ENCODE results near the gene CCDC112.

DNA sequence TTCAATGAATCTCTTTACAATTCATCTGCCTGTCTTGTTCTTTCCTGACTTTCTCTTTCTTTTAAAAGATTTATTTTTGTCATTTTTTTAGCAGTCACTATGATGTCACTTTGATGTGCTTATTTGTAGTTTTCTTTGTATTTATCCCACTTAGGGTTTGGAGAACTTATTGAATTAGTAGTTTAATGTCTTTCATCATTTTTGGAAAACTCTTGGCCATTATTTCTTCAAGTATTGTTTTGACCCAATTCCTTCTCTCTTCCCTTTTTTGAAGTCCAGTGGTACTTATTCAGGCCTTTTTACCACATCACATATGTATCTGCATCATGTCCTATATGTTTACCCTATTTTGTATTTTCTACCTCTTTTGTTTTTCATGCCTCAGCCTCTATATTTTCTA is 48.9 kb upstream of the CCDC112 start:
- TF ChIP-seq, protein P1, sequence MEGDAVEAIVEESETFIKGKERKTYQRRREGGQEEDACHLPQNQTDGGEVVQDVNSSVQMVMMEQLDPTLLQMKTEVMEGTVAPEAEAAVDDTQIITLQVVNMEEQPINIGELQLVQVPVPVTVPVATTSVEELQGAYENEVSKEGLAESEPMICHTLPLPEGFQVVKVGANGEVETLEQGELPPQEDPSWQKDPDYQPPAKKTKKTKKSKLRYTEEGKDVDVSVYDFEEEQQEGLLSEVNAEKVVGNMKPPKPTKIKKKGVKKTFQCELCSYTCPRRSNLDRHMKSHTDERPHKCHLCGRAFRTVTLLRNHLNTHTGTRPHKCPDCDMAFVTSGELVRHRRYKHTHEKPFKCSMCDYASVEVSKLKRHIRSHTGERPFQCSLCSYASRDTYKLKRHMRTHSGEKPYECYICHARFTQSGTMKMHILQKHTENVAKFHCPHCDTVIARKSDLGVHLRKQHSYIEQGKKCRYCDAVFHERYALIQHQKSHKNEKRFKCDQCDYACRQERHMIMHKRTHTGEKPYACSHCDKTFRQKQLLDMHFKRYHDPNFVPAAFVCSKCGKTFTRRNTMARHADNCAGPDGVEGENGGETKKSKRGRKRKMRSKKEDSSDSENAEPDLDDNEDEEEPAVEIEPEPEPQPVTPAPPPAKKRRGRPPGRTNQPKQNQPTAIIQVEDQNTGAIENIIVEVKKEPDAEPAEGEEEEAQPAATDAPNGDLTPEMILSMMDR (optimal IDR thresholded peaks at IDR 0.05 in 1 of 3, IDR thresholded peaks at IDR 0.05 in 1 of 3, conservative IDR thresholded peaks at IDR 0.05 in 1 of 3; ENCODE audit: extremely low read depth in 1 of 3, insufficient read depth in 2 of 3, low read length in 3 of 3): no peak
- TF ChIP-seq EZH2 (IDR thresholded peaks at IDR 0.05; ENCODE audit: low read length): no peak

Measured in keratinocyte (primary cell).